IMR-90 (cell line): ENCODE data around the gene TMPRSS11B. TPM values are rescaled to one million over a fixed set of nuclear protein-coding genes. Genes with fewer than 3 reads are reported as not detected.

ENCODE experiments used
- ATAC-seq: fragments of 200-7000 bp; cut with Tn5 transposase; 2 replicates; pipeline ENCODE4 v1.9.1; 2020; ENCODE audit warnings: low read depth, mild to moderate bottlenecking, moderate library complexity
- BruUV-seq: library from RNA; stranded (reverse); fragments of 400-500 nt; replicated peaks from 2 replicates; lab custom pipeline; 2021; lab: Mats Ljungman, UMichigan
- CTCF ChIA-PET: fragments of 300-600 bp; formaldehyde crosslinking; extraction: SDS; loops from one replicate; lab custom pipeline; 2021; ENCODE audit warnings: antibody characterized with exemption; lab: Yijun Ruan, JAX
- POLR2A ChIA-PET: fragments of 300-600 bp; sonication (Branson Sonifier 250); formaldehyde crosslinking; loops from one replicate; lab custom pipeline; 2022; ENCODE audit warnings: antibody characterized with exemption; ENCODE audit not compliant: unreplicated experiment; lab: Charles Lee
- DNase-seq: peaks from one replicate; pipeline ENCODE4 v3.0.0; 2013
- H2AFZ ChIP-seq: replicated peaks from 2 replicates; pipeline ENCODE3; 2013; ENCODE audit warnings: low read length, mild to moderate bottlenecking; ENCODE audit not compliant: poor library complexity
- H2AK5ac ChIP-seq: 2 replicates; pipeline ENCODE4 v1.6.1; 2013; ENCODE audit warnings: low read depth, low read length, inconsistent platforms
- H2AK9ac ChIP-seq: replicated peaks from 2 replicates; pipeline ENCODE3; 2013; ENCODE audit warnings: mild to moderate bottlenecking, low read depth, low read length, moderate library complexity; ENCODE audit not compliant: poor library complexity
- H2BK120ac ChIP-seq: 2 replicates; pipeline ENCODE4 v1.6.1; 2013; ENCODE audit warnings: low read depth, low read length, inconsistent platforms
- H2BK15ac ChIP-seq: 3 replicates; pipeline ENCODE4 v1.6.1; 2013; ENCODE audit warnings: low read depth, low read length, inconsistent platforms
- H2BK20ac ChIP-seq: 2 replicates; pipeline ENCODE4 v1.6.1; 2013; ENCODE audit warnings: low read depth, mild to moderate bottlenecking, inconsistent platforms, low read length, moderate library complexity
- H2BK5ac ChIP-seq: 2 replicates; pipeline ENCODE4 v1.6.1; 2013; ENCODE audit warnings: mild to moderate bottlenecking, low read depth, low read length, inconsistent platforms; ENCODE audit not compliant: poor library complexity, severe bottlenecking
- H3K14ac ChIP-seq: replicated peaks from 2 replicates; pipeline ENCODE4 v1.6.1; 2013; ENCODE audit warnings: low read depth, low read length, inconsistent platforms
- H3K18ac ChIP-seq: 2 replicates; pipeline ENCODE4 v1.6.1; 2013; ENCODE audit warnings: low read depth, low read length, control low read depth
- H3K23ac ChIP-seq: 2 replicates; pipeline ENCODE4 v1.6.1; 2013; ENCODE audit warnings: low read depth, low read length, inconsistent platforms
- H3K27ac ChIP-seq: 2 replicates; pipeline ENCODE4 v1.5.1; 2013; ENCODE audit warnings: mild to moderate bottlenecking, control low read depth, low read length; ENCODE audit not compliant: insufficient read depth
- H3K27me3 ChIP-seq: 2 replicates; pipeline ENCODE4 v1.6.1; 2013; ENCODE audit warnings: low read length; ENCODE audit not compliant: control insufficient read depth, insufficient read depth
- H3K36me3 ChIP-seq: 2 replicates; pipeline ENCODE4 v1.6.1; 2013; ENCODE audit warnings: low read length, mixed read lengths; ENCODE audit not compliant: control insufficient read depth, insufficient read depth
- H3K4ac ChIP-seq: 2 replicates; pipeline ENCODE4 v1.6.1; 2013; ENCODE audit warnings: low read depth, low read length, inconsistent platforms
- H3K4me1 ChIP-seq: 2 replicates; pipeline ENCODE4 v1.6.1; 2013; ENCODE audit warnings: low read length, mixed read lengths; ENCODE audit not compliant: control insufficient read depth, insufficient read depth
- H3K4me2 ChIP-seq: 2 replicates; pipeline ENCODE4 v1.6.1; 2013; ENCODE audit warnings: low read depth, mild to moderate bottlenecking, control low read depth, low read length, moderate library complexity
- H3K4me3 ChIP-seq: 2 replicates; pipeline ENCODE4 v1.5.1; 2013; ENCODE audit warnings: low read depth, mild to moderate bottlenecking, control low read depth, low read length, moderate library complexity; ENCODE audit not compliant: insufficient read depth
- H3K56ac ChIP-seq: 2 replicates; pipeline ENCODE4 v1.6.1; 2013; ENCODE audit warnings: low read length, inconsistent platforms; ENCODE audit not compliant: insufficient read depth; ENCODE audit errors: extremely low read depth
- H3K79me1 ChIP-seq, 2 experiments: 2 replicates each; pipeline ENCODE4 v1.6.1; 2013; ENCODE audit warnings: low read length in 2 of 2, inconsistent platforms in 1 of 2, low read depth in 1 of 2
- H3K9ac ChIP-seq: 2 replicates; pipeline ENCODE4 v1.6.1; 2013; ENCODE audit warnings: low read depth, low read length, control low read depth
- H3K9me1 ChIP-seq: 2 replicates; pipeline ENCODE4 v1.6.1; 2013; ENCODE audit warnings: low read length, inconsistent platforms; ENCODE audit not compliant: insufficient read depth
- H3K9me3 ChIP-seq: 2 replicates; pipeline ENCODE4 v1.6.1; 2013; ENCODE audit warnings: low read length; ENCODE audit not compliant: control insufficient read depth, insufficient read depth
- H4K20me1 ChIP-seq: 2 replicates; pipeline ENCODE4 v1.6.1; 2013; ENCODE audit warnings: low read length, inconsistent platforms; ENCODE audit not compliant: insufficient read depth
- H4K5ac ChIP-seq: 2 replicates; pipeline ENCODE4 v1.6.1; 2013; ENCODE audit warnings: mild to moderate bottlenecking, low read depth, low read length, control low read depth
- H4K8ac ChIP-seq, 2 experiments: 2 replicates each; pipeline ENCODE4 v1.6.1; 2013; ENCODE audit warnings: low read depth in 2 of 2, low read length in 2 of 2, control low read depth in 1 of 2, inconsistent platforms in 1 of 2
- H4K91ac ChIP-seq: 2 replicates; pipeline ENCODE4 v1.6.1; 2013; ENCODE audit warnings: low read depth, low read length, inconsistent platforms; ENCODE audit not compliant: insufficient read depth
- BHLHE40 ChIP-seq: fragments of 150-350 bp; IDR thresholded peaks from 2 replicates; pipeline ENCODE4 v1.6.1; 2016; ENCODE audit warnings: mild to moderate bottlenecking, low read depth, low read length
- CEBPB ChIP-seq: IDR thresholded peaks from 2 replicates; pipeline ENCODE4 v1.6.1; 2012; ENCODE audit warnings: low read depth, low read length, improper control_type of control experiment
- CTCF ChIP-seq: conservative IDR thresholded peaks from 2 replicates; pipeline ENCODE4 v1.5.1; 2012; ENCODE audit warnings: mild to moderate bottlenecking, low read depth, low read length, improper control_type of control experiment
- MAFK ChIP-seq: IDR thresholded peaks from 2 replicates; pipeline ENCODE4 v1.6.1; 2012; ENCODE audit warnings: low read depth, low read length, improper control_type of control experiment
- MXI1 ChIP-seq: IDR thresholded peaks from 2 replicates; pipeline ENCODE4 v1.6.1; 2012; ENCODE audit warnings: low read depth, mild to moderate bottlenecking, low read length, moderate library complexity, borderline replicate concordance
- NFE2L2 ChIP-seq: fragments of 150-350 bp; IDR thresholded peaks from 2 replicates; pipeline ENCODE4 v1.6.1; 2016; ENCODE audit warnings: low read depth, mild to moderate bottlenecking, low read length
- POLR2A ChIP-seq: IDR thresholded peaks from 2 replicates; pipeline ENCODE4 v1.6.1; 2012; ENCODE audit warnings: mild to moderate bottlenecking, low read depth, low read length
- RAD21 ChIP-seq: IDR thresholded peaks from 2 replicates; pipeline ENCODE4 v1.6.1; 2012; ENCODE audit warnings: low read length, improper control_type of control experiment
- RFX5 ChIP-seq: IDR thresholded peaks from 2 replicates; pipeline ENCODE4 v1.8.0; 2012; ENCODE audit warnings: low read depth, mild to moderate bottlenecking, low read length, moderate library complexity
- SMC3 ChIP-seq: fragments of 150-350 bp; IDR thresholded peaks from 2 replicates; pipeline ENCODE4 v1.6.1; 2016; ENCODE audit warnings: low read depth, mild to moderate bottlenecking, antibody characterized with exemption, low read length, moderate library complexity
- USF2 ChIP-seq: fragments of 150-350 bp; IDR thresholded peaks from 2 replicates; pipeline ENCODE4 v1.6.1; 2017; ENCODE audit warnings: mild to moderate bottlenecking, antibody characterized with exemption, low read length, low read depth
- WGBS, 2 experiments: methylation state at CpG; one replicate each; pipeline versions ENCODE4 v1.1.5 to v1.1.7; 2013; ENCODE audit warnings: missing lambda C conversion rate in 2 of 2; ENCODE audit not compliant: insufficient read length in 1 of 2; ENCODE audit errors: extremely low coverage in 2 of 2; 5-methylcytosine and 5-hydroxymethylcytosine counted together
- dilution Hi-C: fragments of 300-500 bp; cut with HindIII; formaldehyde crosslinking; loops from one replicate; pipeline ENCODE4 v1.14.3; 2018; ENCODE audit warnings: low sequenced_read_pairs; ENCODE audit not compliant: unreplicated experiment
- in situ Hi-C: fragments of 300-500 bp; cut with MboI; formaldehyde crosslinking; loops from 3 replicates; pipeline ENCODE4 v1.14.3; 2019; ENCODE audit warnings: low sequenced_read_pairs, inconsistent platforms, mixed read lengths
- intact Hi-C: fragments of 100-400 bp; cut with micrococcal nuclease; formaldehyde crosslinking; loops from 2 replicates; pipeline ENCODE4 v1.10.0; 2022
- polyA plus RNA-seq, 3 experiments: library from polyadenylated mRNA; depleted of rRNA; stranded (reverse); fragments of >200 nt; gene quantifications; 2 replicates each; pipeline ENCODE4 v1.2.3, GENCODE V29; 2012; ENCODE audit warnings: low replicate concordance in 1 of 3
- total RNA-seq: library from RNA; depleted of rRNA; stranded (reverse); fragments of >200 nt; gene quantifications from 2 replicates; pipeline ENCODE4 v1.2.3, GENCODE V29; 2012

The TMPRSS11B gene
- total and polyA plus RNA-seq, 2 of the 4 experiments (the other 2 are of a cell fraction): not detected

GRCh38 chr4:68271851-68272357 is 26.4 kb upstream of the TMPRSS11B start:
- no peak overlapping the region for H2BK15ac ChIP-seq
- peak overlapping the region; percentile 92 for H3K4me2 ChIP-seq
- peak overlapping the region; percentile 54 for H3K4me3 ChIP-seq
- no peak overlapping the region for H2AFZ ChIP-seq
- no peaks in the 10 kb centered on the region for H4K20me1 ChIP-seq
- H3K9me3 ChIP-seq: no peaks in the 10 kb centered on the region
- peak; percentile 73 for DNase-seq
- H4K8ac ChIP-seq: no peak overlapping the region
- no peak overlapping the region for H3K23ac ChIP-seq
- peak overlapping the region; percentile 68; the same call in 1 of the 2 replicates for H3K9ac ChIP-seq
- H3K9me1 ChIP-seq: no peaks in the 10 kb centered on the region
- ChIA-PET POLR2A (no interaction called here), CTCF (interaction anchor here (0.6 to 2.4 kb wide), 13 partner anchors 16 to 111 kb away, joined by 3 to 27 read pairs (median 3); no protein-coding TSS in a partner anchor)
- no peak overlapping the region for H3K4ac ChIP-seq
- H3K27me3 ChIP-seq: no peaks in the 10 kb centered on the region
- H2BK5ac ChIP-seq: no peak overlapping the region
- no peak overlapping the region for H3K14ac ChIP-seq
- no peak for TF ChIP-seq RFX5
- TF ChIP-seq NFE2L2: no peak
- TF ChIP-seq MXI1: no peak
- no peak for TF ChIP-seq MAFK
- TF ChIP-seq SMC3: peak; percentile 63
- TF ChIP-seq USF2: no peak
- no peak for TF ChIP-seq BHLHE40
- TF ChIP-seq RAD21: peak; percentile 67
- no peak for TF ChIP-seq POLR2A
- no peak for TF ChIP-seq CEBPB
- peak; percentile 77 for TF ChIP-seq CTCF
- no peaks in the 10 kb centered on the region for H3K36me3 ChIP-seq
- H2AK5ac ChIP-seq: no peak overlapping the region
- H4K91ac ChIP-seq: no peak overlapping the region
- ATAC-seq: peak; percentile 87
- dilution Hi-C loops (no loop called here), intact Hi-C loops (loop anchor here (1.0 to 2.0 kb wide), 4 partner anchors 77 to 895 kb away; no protein-coding TSS in a partner anchor), in situ Hi-C loops (loop anchor here (5.0 to 25.0 kb wide), 3 partner anchors 105 to 890 kb away; no protein-coding TSS in a partner anchor)
- H2AK9ac ChIP-seq: no peak overlapping the region
- 0 out of 2 replicates have a peak overlapping the region, but pooled peaks have one; percentile 16 for H2BK120ac ChIP-seq
- no peaks in the 10 kb centered on the region for H3K79me1 ChIP-seq
- H3K18ac ChIP-seq: peak overlapping the region; percentile 45; the same call in 1 of the 2 replicates
- H3K4me1 ChIP-seq: 0 out of 2 replicates have a peak, but pooled peaks cover 3% of the 10 kb centered on the region
- no CpG with 5 or more reads among the region's 11 CpGs for WGBS, 2 experiments
- no TSS peak for BruUV-seq
- no peak overlapping the region for H4K5ac ChIP-seq
- no peak overlapping the region for H3K27ac ChIP-seq
- H3K56ac ChIP-seq: no peak overlapping the region
- H2BK20ac ChIP-seq: no peak overlapping the region
